GM21381 (cell line): ENCODE results near the gene ADIPOQ.
"Not testable (repeated sequence)": the region's sequence is repeated elsewhere in the genome, so short reads cannot be mapped to it uniquely, and the experiment has no call there.

ENCODE experiments used
- ATAC-seq: cut with Tn5 transposase; IDR thresholded peaks from one replicate; pipeline ENCODE4 v1.9.1; 2021; ENCODE audit warnings: mild to moderate bottlenecking, moderate library complexity; ENCODE audit not compliant: unreplicated experiment

Gene ADIPOQ

GRCh38 chr3:186842426-186843038 lies at the start of gene ADIPOQ:
ADIPOQ (plus strand) TSS chr3:186842710; CDS start chr3:186853059, 10,349 bp downstream.
- no peak for ATAC-seq

GRCh38 chr3:186798239-186798874 lies 44.2 kb upstream of the ADIPOQ start:
- ATAC-seq: no peak

- no peak for ATAC-seq
These were observed 42.2 kb upstream of the ADIPOQ start for GRCh38 chr3:186800285-186800684.

- ATAC-seq: no peak
These were observed 39.8 kb upstream of the ADIPOQ start for GRCh38 chr3:186802701-186803100.

GRCh38 chr3:186803447-186803846 lies 39.1 kb upstream of the ADIPOQ start:
- not testable (repeated sequence) for ATAC-seq

GRCh38 chr3:186806089-186807055 lies 36.1 kb upstream of the ADIPOQ start, which contains the start of gene RFC4:
RFC4 (minus strand) TSS chr3:186806482; CDS start chr3:186804713, 1,769 bp downstream.
- peak; percentile 91 for ATAC-seq

- ATAC-seq: no peak
These were observed 35.3 kb upstream of the ADIPOQ start for GRCh38 chr3:186807231-186807630.

GRCh38 chr3:186810336-186810996 lies 32.0 kb upstream of the ADIPOQ start:
- ATAC-seq: no peak

GRCh38 chr3:186811313-186811712 lies 31.2 kb upstream of the ADIPOQ start:
- not testable (repeated sequence) for ATAC-seq

GRCh38 chr3:186814100-186814499 lies 28.4 kb upstream of the ADIPOQ start:
- ATAC-seq: no peak

GRCh38 chr3:186815435-186815834 lies 27.1 kb upstream of the ADIPOQ start:
- ATAC-seq: no peak

GRCh38 chr3:186818516-186818915 lies 24.0 kb upstream of the ADIPOQ start:
- no peak for ATAC-seq

GRCh38 chr3:186818956-186819355 lies 23.6 kb upstream of the ADIPOQ start:
- ATAC-seq: no peak

- no peak for ATAC-seq
These were observed 20.8 kb upstream of the ADIPOQ start for GRCh38 chr3:186821429-186822387.

- ATAC-seq: not testable (repeated sequence)
These were observed 20.1 kb upstream of the ADIPOQ start for GRCh38 chr3:186822388-186822759.

- ATAC-seq: no peak
These were observed 19.1 kb upstream of the ADIPOQ start for GRCh38 chr3:186823386-186823785.

- no peak for ATAC-seq
These were observed 17.9 kb upstream of the ADIPOQ start for GRCh38 chr3:186824430-186825139.

GRCh38 chr3:186825294-186825821 lies 17.2 kb upstream of the ADIPOQ start:
- no peak for ATAC-seq

GRCh38 chr3:186825872-186826409 lies 16.6 kb upstream of the ADIPOQ start:
- ATAC-seq: no peak
